Testis (tissue), 2 donors: ENCODE data around the gene FBXL7.

ENCODE experiments used
- POLR2A ChIP-seq: fragments of 450-650 bp; IDR thresholded peaks from one replicate; pipeline ENCODE4 v1.6.1; 2017; ENCODE audit warnings: antibody characterized with exemption, mild to moderate bottlenecking, moderate library complexity
- TF ChIP-seq, protein P1 (sequence below), 3 experiments: fragments of 450-650 bp in 2 of 3; fragments of 200-600 bp in 1 of 3; sonication (generic) in 1 of 3; IDR thresholded peaks; one replicate each; pipeline ENCODE4 v1.5.1; 2016 to 2019; ENCODE audit warnings: antibody characterized with exemption in 3 of 3, mild to moderate bottlenecking in 2 of 3, moderate library complexity in 1 of 3

DNA sequence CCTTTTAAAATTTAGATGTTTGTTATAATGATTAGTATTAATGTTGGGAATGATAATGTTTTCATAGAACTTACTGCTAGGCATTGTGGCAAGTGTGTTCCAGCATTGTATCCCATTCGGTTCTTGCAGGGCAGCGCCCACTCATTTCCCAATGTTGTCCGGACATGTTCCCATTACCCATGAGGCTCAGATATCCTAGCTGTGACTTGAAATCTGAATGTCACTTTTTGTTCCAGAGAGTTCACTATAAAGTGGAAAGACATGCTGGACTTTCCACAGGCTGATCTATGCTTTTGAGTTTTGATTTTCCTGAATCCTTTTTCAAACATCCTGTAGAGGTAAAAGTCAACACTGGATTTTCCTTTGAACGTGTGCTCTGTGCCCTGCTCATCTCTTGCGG lies 350.6 kb downstream of the FBXL7 start:
- TF ChIP-seq, protein P1, sequence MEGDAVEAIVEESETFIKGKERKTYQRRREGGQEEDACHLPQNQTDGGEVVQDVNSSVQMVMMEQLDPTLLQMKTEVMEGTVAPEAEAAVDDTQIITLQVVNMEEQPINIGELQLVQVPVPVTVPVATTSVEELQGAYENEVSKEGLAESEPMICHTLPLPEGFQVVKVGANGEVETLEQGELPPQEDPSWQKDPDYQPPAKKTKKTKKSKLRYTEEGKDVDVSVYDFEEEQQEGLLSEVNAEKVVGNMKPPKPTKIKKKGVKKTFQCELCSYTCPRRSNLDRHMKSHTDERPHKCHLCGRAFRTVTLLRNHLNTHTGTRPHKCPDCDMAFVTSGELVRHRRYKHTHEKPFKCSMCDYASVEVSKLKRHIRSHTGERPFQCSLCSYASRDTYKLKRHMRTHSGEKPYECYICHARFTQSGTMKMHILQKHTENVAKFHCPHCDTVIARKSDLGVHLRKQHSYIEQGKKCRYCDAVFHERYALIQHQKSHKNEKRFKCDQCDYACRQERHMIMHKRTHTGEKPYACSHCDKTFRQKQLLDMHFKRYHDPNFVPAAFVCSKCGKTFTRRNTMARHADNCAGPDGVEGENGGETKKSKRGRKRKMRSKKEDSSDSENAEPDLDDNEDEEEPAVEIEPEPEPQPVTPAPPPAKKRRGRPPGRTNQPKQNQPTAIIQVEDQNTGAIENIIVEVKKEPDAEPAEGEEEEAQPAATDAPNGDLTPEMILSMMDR (IDR thresholded peaks at IDR 0.05), result no peak
- TF ChIP-seq POLR2A, result no peak
